Heart left ventricle (tissue), 13 donors: ENCODE results near the gene PSMB2.

Experiments
- POLR2A ChIP-seq, 2 donors: fragments of 450-650 bp; IDR thresholded peaks; one replicate each; pipeline ENCODE4 v1.6.1; 2017; ENCODE audit warnings: antibody characterized with exemption in 2 of 2, mild to moderate bottlenecking in 2 of 2, moderate library complexity in 2 of 2
- TF ChIP-seq, protein P1 (sequence below), 12 donors: fragments of 200-600 bp; sonication (generic) in 4 of 12; IDR thresholded peaks; one replicate each; pipeline versions ENCODE4 v1.5.0 to v1.8.0; 2018 to 2022; ENCODE audit warnings: antibody characterized with exemption in 12 of 12, mild to moderate bottlenecking in 5 of 12
- donor health status: ischemic (EF 13 %, LVEDD 7.1; RV severe dilation, severe dysfunction).
- donor health status: DM: no; HTN: yes; CAD: no.
- donor health status: DM: no; HTN: no; CAD: no.
- donor health status: ischemic (EF 25% LVEDD 6.9; RV normal size, moderate dysfunction).
- donor health status: ischemic (EF 25% LVEDD 5.7; RV mildly dilated, moderate dysfunction).
- donor health status: ischemic (EF 35%, LVEDD 5.7; RV mildly dilated, moderate dysfunction).
- donor health status: nonischemic (EF 11% LVEDD 7.7; RV severe dilation, severe dysfunction).
- donor health status: DM: yes; HTN: yes; CAD: no.
- donor health status: PGD.
- donor health status: ischemic (EF 29% LVEDD 5.4; RV normal size, mild dysfunction).
- donor health status: nonischemic (EF 23%, LVEDD 6.1; RV moderate dilation, normal function).

DNA sequence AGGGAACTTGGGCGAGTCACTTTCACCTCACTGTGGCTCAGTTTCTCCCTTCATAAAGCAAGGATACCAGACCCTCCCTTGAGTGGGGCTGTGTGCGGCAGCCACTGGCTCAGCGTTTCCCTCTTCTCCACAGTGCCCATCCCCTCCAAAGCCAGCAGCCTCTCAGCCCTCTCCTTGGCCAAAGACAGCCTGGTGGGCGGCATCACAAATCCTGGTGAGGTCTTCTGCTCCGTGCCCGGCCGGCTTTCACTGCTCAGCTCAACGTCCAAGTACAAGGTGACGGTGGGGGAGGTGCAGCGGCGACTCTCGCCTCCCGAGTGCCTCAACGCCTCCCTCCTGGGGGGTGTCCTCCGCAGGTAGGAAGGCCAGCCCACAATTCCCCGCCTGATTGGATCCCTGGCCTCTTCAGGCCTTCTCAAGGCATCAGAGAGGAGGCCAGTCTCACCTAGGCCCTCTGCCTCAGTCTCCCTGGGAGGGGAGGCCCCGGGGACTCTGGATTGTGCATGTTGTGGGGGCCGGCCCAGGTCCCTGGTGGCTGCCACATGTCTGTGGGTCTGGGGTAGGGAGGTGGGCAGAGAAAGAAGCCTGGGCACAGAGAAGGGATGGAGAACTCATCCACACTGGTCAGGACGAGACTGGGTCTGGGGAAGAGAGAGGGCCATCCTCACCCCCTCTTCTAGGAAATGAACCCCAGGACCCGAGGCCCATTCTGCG, 53.0 kb downstream of the PSMB2 start:
- TF ChIP-seq, protein P1, sequence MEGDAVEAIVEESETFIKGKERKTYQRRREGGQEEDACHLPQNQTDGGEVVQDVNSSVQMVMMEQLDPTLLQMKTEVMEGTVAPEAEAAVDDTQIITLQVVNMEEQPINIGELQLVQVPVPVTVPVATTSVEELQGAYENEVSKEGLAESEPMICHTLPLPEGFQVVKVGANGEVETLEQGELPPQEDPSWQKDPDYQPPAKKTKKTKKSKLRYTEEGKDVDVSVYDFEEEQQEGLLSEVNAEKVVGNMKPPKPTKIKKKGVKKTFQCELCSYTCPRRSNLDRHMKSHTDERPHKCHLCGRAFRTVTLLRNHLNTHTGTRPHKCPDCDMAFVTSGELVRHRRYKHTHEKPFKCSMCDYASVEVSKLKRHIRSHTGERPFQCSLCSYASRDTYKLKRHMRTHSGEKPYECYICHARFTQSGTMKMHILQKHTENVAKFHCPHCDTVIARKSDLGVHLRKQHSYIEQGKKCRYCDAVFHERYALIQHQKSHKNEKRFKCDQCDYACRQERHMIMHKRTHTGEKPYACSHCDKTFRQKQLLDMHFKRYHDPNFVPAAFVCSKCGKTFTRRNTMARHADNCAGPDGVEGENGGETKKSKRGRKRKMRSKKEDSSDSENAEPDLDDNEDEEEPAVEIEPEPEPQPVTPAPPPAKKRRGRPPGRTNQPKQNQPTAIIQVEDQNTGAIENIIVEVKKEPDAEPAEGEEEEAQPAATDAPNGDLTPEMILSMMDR (IDR thresholded peaks at IDR 0.05): no peak
- TF ChIP-seq POLR2A (IDR thresholded peaks at IDR 0.05): no peak
